GM21381 (cell line): ENCODE data around the gene CRYGC.

ENCODE experiments used
- ATAC-seq: cut with Tn5 transposase; IDR thresholded peaks from one replicate; pipeline ENCODE4 v1.9.1; 2021; ENCODE audit warnings: mild to moderate bottlenecking, moderate library complexity; ENCODE audit not compliant: unreplicated experiment

Gene CRYGC

DNA sequence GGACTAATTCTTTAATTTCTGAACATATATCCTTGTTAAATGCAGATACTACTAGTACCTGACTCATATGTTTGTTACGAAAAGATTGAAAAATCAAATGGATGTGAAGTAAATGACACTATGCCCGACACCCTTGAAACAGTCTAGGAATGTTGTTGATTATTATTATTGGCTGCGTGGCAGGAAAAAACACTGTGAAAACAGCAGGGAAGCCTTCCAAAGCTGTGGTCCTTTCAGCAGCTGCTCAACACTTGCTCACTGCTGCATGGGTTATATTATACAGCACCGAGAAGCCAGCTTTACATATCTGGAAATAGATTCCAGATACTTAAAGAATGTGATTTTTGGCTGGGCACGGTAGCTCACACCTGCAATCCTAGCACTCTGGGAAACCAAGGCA lies 31.8 kb downstream of the CRYGC start:
- ATAC-seq = no peak

DNA sequence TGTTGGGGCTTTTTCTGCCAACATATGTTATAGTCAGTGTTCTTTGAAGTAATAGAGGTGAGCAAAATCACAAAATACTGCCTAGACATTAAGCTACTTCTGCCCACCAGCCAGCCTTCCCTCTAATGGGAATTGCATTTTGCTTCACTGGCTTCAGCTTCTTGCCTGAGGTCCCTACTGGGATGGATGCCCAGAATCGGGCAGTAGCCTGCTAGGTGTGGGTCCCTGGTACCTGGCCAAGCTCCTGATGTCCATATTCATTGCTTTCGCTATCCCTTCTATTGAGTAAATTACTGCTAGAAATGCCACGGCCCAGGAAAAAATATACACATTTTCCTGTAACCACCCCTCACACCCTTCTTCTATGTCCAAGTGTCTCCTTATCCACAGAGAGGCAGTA lies 32.3 kb downstream of the CRYGC start:
- no peak for ATAC-seq

DNA sequence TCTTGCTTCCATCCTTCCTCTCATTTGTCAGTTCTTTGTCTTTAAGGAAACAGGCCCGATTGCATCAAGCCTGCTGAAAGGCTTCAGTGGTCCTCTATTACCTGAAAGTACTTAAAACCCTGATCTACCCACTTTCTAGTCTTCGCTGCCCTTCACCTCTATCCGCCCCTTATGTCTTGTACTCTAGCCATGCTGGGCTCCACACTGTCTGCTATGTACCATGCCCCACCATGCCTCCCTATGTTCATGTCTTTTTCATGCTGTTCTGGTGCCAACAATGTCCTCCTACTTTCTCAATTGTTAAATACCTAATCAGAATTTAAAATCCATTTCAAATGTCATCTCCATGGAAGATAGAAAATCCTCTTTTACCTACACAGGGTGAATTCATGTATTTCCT lies 33.5 kb downstream of the CRYGC start:
- no peak for ATAC-seq

DNA sequence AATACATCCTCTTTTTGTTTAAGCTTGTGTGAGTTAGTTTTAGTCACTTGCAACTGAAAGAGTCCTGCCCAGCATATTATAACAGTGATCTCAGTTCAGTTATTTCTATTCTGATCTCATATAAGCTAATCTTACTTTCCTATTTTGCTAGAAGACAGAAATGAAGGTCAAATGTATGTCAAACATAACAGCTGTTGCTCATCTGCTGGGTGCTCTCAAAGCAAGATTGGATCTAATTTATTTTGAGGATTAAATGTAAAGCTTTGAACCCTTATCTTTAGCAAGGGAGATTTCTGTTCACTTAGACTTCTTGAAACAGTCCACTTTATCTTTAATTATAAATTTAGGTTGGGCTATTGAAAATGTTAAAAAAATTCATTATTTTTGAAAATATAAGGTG lies 36.5 kb downstream of the CRYGC start:
- no peak for ATAC-seq

DNA sequence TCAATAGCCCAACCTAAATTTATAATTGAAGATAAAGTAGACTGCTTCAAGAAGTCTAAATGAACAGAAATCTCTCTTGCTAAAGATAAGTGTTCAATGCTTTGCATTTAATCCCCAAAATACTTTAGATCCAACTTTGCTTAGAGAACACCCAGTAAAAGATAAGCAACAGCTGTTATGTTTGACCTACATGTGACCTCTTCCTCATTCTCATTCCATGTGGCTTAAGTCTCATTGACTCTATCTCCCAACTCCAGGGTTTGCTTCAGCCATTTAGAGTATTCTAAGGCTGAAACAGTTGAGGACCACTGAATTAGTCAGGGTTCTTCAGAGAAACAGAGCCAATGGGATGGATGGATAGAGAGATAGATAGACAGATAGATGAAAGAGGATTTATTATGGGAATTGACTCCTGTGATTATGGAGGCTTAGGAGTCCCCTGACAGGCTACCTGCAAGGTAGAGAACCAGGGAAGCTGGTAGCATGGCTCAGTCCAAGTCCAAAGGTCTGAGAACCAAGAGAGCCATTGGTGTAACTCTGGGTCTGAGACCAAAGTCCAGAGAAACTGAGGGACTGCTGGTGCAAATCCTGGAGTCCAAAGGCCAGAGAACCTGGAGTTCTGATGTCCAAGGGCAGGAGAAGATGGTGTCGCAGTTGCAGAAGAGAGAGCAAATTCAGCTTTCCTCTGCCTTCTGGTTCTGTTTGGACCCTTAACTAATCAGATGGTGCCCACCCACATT lies 37.4 kb downstream of the CRYGC start:
- ATAC-seq = no peak

DNA sequence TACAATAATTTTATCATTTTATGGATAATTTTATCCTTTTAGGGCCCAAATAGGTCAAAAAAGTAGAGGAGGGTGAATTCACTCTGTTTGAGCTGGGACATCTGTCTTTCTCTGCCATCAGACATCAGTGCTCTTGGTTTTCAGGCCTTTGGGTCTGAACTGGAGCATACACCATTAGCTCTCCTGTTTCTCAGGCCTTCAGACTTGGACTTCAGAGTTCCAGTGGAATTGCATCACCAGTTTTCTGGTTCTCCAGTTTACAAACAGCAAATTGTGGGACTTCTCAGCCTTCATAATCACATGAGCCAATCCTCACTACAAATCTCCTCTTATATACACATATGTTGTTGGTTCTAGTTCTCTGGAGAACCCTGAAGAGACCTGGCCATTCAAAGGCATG lies 39.2 kb downstream of the CRYGC start:
- ATAC-seq = no peak

DNA sequence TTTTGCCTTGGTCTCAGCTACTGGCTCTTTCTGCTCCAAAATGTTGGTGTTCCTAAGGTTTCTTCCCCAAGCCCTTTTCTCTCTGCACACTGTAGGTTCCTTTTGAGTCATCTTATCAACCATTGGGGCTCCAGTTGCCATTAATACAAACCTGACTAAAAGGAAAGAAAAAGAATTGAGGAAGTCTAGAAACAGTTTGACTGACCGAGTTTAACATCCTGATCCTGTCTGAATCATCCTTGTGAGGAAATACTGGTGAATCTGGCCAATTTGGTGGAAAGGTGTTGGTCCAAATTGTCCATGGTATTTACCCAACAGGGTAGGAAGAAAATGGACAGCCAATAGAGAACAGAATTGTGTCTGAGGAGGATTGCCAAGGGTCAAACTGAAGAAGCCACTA lies 43.6 kb downstream of the CRYGC start:
- no peak for ATAC-seq

DNA sequence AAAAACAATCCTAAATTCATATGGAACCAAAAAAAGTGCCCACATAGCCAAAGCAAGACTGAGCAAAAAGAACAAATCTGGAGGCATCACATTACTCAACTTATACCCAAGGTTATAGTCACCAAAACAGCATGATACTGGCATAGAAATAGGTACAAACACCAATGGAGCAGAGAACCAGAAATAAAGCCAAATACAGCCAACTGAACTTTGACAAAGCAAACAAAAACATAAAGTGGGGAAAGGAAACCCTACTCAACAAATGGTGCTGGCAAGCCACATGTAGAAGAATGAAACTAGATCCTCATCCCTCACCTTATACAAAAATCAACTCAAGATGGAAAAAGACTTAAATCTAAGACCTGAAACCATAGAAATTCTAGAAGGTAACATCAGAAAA lies 45.8 kb downstream of the CRYGC start:
- ATAC-seq = no peak
